HepG2 (cell line): ENCODE measurements around the gene ATG2A. TPM values are rescaled to one million over a fixed set of nuclear protein-coding genes. Genes with fewer than 3 reads are reported as not detected.
A peak's percentile ranks its signal among the peaks of the same experiment; 100 is the strongest.

Source experiments
- AHDC1 ChIP-seq: sonication (generic); formaldehyde crosslinking; IDR thresholded peaks from 2 replicates; pipeline ENCODE4 v1.5.1; 2020; ENCODE audit warnings: mild to moderate bottlenecking, missing genetic modification reagents, borderline replicate concordance
- BATF2 ChIP-seq: sonication (generic); formaldehyde crosslinking; IDR thresholded peaks from 2 replicates; pipeline ENCODE4 v1.8.0; 2022; ENCODE audit warnings: mild to moderate bottlenecking, missing genetic modification reagents, moderate library complexity
- GMEB2 ChIP-seq: IDR thresholded peaks from 2 replicates; pipeline ENCODE4 v1.6.1; 2016; ENCODE audit warnings: missing biosample characterization, missing genetic modification reagents, low read depth
- HDAC1 ChIP-seq: sonication (generic); formaldehyde crosslinking; IDR thresholded peaks from 2 replicates; pipeline ENCODE4 v1.5.1; 2020; ENCODE audit warnings: mild to moderate bottlenecking, missing genetic modification reagents
- HMGXB3 ChIP-seq: sonication (generic); formaldehyde crosslinking; IDR thresholded peaks from 2 replicates; pipeline ENCODE4 v1.4.0; 2020; ENCODE audit warnings: missing genetic modification reagents, borderline replicate concordance
- KMT2A ChIP-seq: sonication (generic); formaldehyde crosslinking; IDR thresholded peaks from 2 replicates; pipeline ENCODE4 v1.4.0; 2020; ENCODE audit warnings: missing genetic modification reagents
- MTA3 ChIP-seq: sonication (generic); formaldehyde crosslinking; IDR thresholded peaks from 2 replicates; pipeline ENCODE4 v1.4.0; 2020; ENCODE audit warnings: missing genetic modification reagents
- MXD4 ChIP-seq: IDR thresholded peaks from 2 replicates; pipeline ENCODE4 v1.6.1; 2016; ENCODE audit warnings: mild to moderate bottlenecking, missing biosample characterization, missing genetic modification reagents
- SMAD9 ChIP-seq: sonication (generic); formaldehyde crosslinking; IDR thresholded peaks from 2 replicates; pipeline ENCODE4 v1.5.1; 2020; ENCODE audit warnings: mild to moderate bottlenecking, missing genetic modification reagents
- SNRNP70 ChIP-seq: fragments of 200-400 bp; formaldehyde crosslinking; IDR thresholded peaks from 2 replicates; pipeline ENCODE4 v1.6.1; 2017; ENCODE audit warnings: mild to moderate bottlenecking, low read depth, low read length, moderate library complexity
- SRSF4 ChIP-seq: fragments of 200-400 bp; formaldehyde crosslinking; IDR thresholded peaks from one replicate; pipeline ENCODE4 v1.6.1; 2018; ENCODE audit warnings: mild to moderate bottlenecking, low read depth, low read length, moderate library complexity; ENCODE audit not compliant: poor library complexity, severe bottlenecking
- ZBTB7A ChIP-seq: sonication (generic); formaldehyde crosslinking; IDR thresholded peaks from 2 replicates; pipeline ENCODE4 v1.8.0; 2022; ENCODE audit warnings: mild to moderate bottlenecking, missing genetic modification reagents
- ZFX ChIP-seq: sonication (generic); formaldehyde crosslinking; IDR thresholded peaks from 2 replicates; pipeline ENCODE4 v1.4.0; 2020; ENCODE audit warnings: mild to moderate bottlenecking, low read depth, missing genetic modification reagents, moderate library complexity
- ZNF232 ChIP-seq: sonication (generic); formaldehyde crosslinking; IDR thresholded peaks from 2 replicates; pipeline ENCODE4 v1.4.0; 2020; ENCODE audit warnings: missing genetic modification reagents, borderline replicate concordance
- ZNF260 ChIP-seq: sonication (generic); formaldehyde crosslinking; IDR thresholded peaks from 2 replicates; pipeline ENCODE4 v1.4.0; 2020; ENCODE audit warnings: missing genetic modification reagents, low read depth, mild to moderate bottlenecking, borderline replicate concordance
- ZNF484 ChIP-seq: sonication (generic); formaldehyde crosslinking; IDR thresholded peaks from 2 replicates; pipeline ENCODE4 v1.5.1; 2020; ENCODE audit warnings: mild to moderate bottlenecking, low read depth, missing genetic modification reagents, borderline replicate concordance
- ZNF598 ChIP-seq: sonication (generic); formaldehyde crosslinking; IDR thresholded peaks from 2 replicates; pipeline ENCODE4 v1.5.1; 2020; ENCODE audit warnings: mild to moderate bottlenecking, missing genetic modification reagents, borderline replicate concordance
- polyA plus RNA-seq, 8 experiments: library from polyadenylated mRNA; depleted of rRNA in 3 of 8; stranded (reverse) in 7 of 8; unstranded in 1 of 8; fragments of >200 nt; fragmentation: Illumina TruSeq in 4 of 8; extraction: Trizol in 4 of 8; gene quantifications; 2 replicates each; pipeline versions ENCODE4 v1.2.1 to v1.2.3, GENCODE V29; 2011 to 2016; ENCODE audit warnings: low read depth in 4 of 8, missing spikeins in 1 of 8, mixed read lengths in 1 of 8; ENCODE audit not compliant: insufficient read depth in 1 of 8
- total RNA-seq, 5 experiments: library from RNA; depleted of rRNA; stranded (reverse); fragments of >200 nt; fragmentation: Illumina TruSeq; extraction: Trizol; gene quantifications; 2 replicates each; pipeline ENCODE4 v1.2.3, GENCODE V29; 2016; ENCODE audit warnings: low read depth in 1 of 5

The ATG2A gene
- total and polyA plus RNA-seq, 2 of the 13 experiments (the other 11 are each of a cell fraction or from before 2014, with no cell fraction given), result 6.7 to 8.0 TPM

- TF ChIP-seq AHDC1 (CRISPR knock-in tag), result no peak
- no peak; the same call in 1 of the 2 replicates for TF ChIP-seq MXD4 (CRISPR knock-in tag)
- no peak for TF ChIP-seq ZNF260 (CRISPR knock-in tag)
- peak; percentile 88 for TF ChIP-seq ZFX (CRISPR knock-in tag)
- TF ChIP-seq ZNF484 (CRISPR knock-in tag), result no peak
- no peak for TF ChIP-seq SNRNP70
- TF ChIP-seq ZNF598 (CRISPR knock-in tag), result peak; percentile 81; the same call in 1 of the 2 replicates
- TF ChIP-seq SMAD9 (CRISPR knock-in tag), result peak; percentile 87; the same call in 1 of the 2 replicates
- TF ChIP-seq HDAC1 (CRISPR knock-in tag), result no peak
- TF ChIP-seq HMGXB3 (CRISPR knock-in tag), result no peak
- no peak for TF ChIP-seq MTA3 (CRISPR knock-in tag)
- TF ChIP-seq KMT2A, result peak; percentile 44; the same call in 1 of the 2 replicates
- TF ChIP-seq ZBTB7A, result peak; percentile 70
- no peak for TF ChIP-seq BATF2 (CRISPR knock-in tag)
- TF ChIP-seq GMEB2, result no peak
- 0 out of 2 replicates have a peak, but pooled peaks have one; percentile 68 for TF ChIP-seq ZNF232
- no peak for TF ChIP-seq SRSF4
Measured at GRCh38 chr11:64934682-64935358, 17.8 kb upstream of the ATG2A start (continued).
